GM19397 (cell line): Measurements from ENCODE around the gene AP4S1.
"Not testable (repeated sequence)": the region's sequence is repeated elsewhere in the genome, so short reads cannot be mapped to it uniquely, and the experiment has no call there.

ENCODE experiments used
- ATAC-seq: cut with Tn5 transposase; IDR thresholded peaks from one replicate; pipeline ENCODE4 v1.9.1; 2021; ENCODE audit warnings: mild to moderate bottlenecking, moderate library complexity; ENCODE audit not compliant: unreplicated experiment

Gene AP4S1

DNA sequence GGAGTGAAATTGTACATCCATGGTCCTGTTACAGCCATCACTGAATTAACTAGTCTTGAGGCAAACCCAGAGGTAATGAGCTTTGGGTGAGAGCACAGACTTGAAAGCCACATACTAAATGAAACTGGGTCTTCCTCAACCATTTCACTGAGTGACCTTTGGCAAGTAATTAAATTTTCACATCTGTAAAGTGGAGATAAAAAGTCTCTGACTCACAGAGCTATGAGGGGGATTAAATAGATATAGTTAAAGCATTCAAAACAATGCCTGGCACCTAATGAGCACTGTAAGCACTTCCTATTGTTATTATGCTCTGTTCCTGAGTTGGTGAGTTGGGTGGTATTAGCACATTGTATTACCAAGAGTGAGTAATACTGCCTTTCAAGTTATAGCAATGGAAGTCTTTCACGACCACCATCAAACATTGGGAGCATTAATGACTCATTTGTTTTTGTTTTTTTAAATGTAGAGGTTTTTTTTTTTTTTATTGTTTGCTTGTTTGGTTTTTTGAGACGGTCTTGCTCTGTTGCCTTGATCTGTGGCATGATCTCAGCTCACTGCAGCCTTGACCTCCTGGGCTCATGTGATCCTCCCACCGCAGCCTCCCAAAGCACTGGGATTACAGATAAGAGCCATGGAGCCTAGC is 13.2 kb downstream of the AP4S1 start:
- ATAC-seq: no peak

DNA sequence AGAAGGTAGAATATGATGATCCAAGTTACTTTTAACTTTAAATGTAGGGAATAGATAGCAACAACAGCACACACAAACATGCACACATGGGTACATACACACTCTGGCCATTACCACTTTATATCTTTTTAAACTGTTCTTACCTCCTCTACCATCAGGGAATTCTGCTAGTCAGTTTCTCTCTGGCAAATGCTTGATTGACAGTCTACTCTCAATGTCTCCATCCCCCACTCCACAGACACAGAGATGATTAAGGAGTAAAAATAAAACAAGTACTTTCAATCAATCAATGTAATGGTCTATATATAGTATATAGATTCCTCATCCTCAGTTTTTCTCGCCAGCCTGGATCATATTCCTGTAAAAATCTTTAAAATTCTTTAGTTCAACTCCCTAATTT is 16.9 kb downstream of the AP4S1 start:
- ATAC-seq: no peak

DNA sequence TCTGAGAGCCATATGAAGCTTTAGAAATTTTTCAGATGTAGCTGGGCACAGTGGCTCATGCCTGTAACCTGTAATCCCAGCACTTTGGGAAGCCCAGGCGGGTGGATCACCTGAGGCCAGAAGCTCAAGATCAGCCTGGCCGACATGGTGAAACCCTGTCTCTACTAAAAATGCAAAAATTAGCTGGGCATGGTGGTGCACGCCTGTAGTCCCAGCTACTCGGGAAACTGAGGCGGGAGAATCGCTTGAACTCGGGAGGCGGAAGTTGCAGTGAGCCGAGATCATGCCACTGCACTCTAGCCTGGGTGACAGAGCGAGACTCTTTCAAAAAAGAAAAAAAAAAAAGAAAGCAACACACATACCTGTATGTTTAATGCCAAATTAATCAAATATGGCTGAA is 17.4 kb downstream of the AP4S1 start:
- not testable (repeated sequence) for ATAC-seq

DNA sequence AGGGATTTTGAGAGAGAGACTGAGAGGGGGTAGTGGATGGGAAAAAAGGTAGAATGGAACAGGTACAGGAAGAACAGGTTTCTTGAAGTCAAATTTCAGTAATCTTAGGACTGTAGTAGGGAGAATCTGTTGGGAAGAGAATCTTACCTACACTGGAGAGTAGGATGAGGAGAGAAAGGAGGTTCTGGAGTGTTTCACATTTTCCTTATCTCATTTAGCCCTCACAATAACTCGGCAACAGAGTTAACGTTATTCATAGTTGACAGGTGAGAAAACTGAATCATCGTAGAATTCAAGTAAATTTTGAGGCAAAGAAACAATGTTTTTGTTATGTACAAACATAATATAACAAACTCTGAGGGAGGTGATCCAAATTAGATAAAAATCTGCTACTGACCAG is 17.9 kb downstream of the AP4S1 start:
- ATAC-seq: no peak

DNA sequence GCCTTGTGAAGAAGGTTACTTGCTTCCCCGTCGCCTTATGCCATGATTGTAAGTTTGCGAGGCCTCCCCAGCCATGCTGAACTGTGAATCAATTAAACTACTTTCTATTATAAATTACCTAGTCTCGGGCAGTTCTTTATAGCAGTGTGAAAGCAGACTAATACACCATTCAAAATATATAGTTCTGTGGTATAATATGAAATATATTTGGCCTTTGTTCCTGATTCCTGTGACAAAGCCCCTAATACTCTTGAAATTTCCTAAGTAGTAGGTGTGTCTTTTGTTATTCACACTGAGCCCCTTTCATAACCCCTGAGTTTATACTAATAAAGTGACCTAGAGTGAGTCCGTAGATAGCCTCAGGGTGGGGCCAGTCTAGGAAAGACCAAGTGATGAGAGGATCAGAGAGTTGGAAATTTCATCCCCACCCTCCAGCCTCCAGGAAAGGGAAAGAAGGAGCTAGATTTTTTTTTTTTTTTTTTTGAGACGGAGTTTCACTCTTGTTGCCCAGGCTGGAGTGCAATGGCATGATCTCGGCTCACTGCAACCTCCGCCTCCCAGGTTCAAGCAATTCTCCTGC is 20.1 kb downstream of the AP4S1 start:
- ATAC-seq: no peak

DNA sequence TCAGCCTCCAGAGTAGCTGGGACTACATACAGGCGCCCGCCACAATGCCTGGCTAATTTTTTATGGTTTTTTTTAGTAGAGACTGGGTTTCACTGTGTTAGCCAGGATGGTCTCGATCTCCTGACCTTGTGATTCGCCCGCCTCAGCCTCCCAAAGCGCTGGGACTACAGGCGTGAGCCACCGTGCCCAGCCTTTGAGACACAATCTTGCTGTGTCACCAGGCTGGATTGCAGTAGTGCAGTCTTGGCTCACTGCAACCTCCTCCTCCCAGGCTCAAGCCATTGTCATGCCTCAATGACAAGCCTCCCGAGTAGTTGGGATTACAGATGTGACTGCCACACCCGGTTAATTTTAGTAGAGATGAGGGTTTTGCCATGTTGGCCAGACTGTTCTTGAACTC is 22.1 kb downstream of the AP4S1 start:
- ATAC-seq: no peak

DNA sequence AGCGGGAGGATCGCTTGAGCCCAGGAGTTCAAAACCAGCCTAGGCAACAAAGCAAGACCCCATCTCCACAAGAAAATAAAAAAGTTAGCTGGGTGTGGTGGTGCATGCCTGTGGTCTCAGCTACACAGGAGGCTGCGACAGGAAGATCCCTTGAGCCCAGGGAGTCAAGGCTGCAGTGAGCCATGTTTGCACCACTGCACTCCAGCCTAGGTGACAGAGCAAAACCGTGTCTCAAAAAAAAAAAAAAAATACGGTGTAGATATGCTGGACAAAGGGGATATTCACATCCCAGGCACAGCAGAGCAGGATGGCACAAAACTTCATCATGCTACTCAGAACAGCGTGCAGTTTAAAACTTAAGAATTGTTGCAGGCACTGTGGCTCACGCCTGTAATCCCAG is 25.6 kb downstream of the AP4S1 start:
- no peak for ATAC-seq

DNA sequence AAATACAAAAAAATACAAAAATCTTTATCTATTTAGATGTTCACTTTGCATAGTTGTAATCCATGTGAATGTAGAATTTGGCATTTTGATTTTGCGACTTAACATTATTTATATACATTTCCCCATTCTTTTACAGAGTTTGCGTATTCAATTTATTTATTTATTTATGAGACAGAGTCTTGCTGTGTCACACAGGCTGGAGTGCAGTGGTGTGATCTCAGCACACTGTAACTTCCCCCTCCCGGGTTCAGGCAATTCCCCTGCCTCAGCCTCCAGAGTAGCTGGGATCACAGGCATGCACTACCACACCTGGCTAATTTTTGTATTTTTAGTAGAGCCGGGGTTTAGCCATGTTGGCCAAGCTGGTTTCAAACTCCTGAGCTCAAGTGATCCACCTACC is 26.1 kb downstream of the AP4S1 start:
- ATAC-seq: no peak

DNA sequence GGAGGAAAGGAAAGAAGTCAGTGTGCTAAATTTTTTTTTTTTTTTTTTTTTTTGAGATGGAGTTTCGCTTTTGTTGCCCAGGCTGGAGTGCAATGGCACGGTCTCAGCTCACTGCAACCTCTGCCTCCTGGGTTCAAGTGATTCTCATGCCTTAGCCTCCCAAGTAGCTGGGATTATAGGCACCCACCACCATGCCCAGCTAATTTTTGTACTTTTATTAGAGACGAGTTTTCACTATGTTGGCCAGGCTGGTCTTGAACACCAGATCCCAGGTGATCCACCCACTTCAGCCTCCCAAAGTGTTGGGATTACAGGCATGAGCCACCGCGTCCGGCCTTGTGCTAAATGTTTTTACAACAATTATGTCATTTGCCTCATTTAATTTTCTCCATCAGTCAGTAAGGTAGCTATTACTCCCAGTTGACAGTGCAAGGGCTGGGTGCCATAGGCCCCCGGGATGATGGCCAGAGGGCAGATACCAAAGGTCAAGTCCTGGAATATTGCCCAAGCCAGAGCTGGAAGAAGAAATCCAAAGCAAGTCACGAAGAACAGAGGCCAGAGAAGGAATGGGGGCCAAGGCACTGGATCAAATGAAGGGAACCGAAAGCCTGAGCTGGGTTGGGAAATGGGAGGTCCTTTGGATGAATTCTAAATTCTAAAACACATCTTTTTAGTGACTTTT is 27.6 kb downstream of the AP4S1 start:
- ATAC-seq: not testable (repeated sequence)

DNA sequence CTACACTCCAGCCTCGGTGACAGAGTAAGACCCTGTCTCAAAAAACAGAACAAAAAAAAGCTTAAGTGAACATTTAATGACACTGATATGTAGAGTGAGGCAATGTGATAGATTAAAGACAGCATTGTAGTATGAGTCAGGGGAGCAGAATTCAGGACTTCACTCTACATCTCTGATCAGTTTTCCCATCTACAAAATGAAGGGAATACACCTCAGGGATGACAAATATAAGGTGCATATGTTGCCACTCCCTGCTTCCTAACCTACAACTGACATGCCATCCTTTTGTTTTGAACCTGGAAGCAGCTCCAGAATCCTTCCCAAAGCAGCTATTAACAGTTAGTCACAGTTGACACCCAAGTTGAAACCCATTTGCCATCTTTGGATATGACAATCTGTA is 31.6 kb downstream of the AP4S1 start:
- no peak for ATAC-seq

DNA sequence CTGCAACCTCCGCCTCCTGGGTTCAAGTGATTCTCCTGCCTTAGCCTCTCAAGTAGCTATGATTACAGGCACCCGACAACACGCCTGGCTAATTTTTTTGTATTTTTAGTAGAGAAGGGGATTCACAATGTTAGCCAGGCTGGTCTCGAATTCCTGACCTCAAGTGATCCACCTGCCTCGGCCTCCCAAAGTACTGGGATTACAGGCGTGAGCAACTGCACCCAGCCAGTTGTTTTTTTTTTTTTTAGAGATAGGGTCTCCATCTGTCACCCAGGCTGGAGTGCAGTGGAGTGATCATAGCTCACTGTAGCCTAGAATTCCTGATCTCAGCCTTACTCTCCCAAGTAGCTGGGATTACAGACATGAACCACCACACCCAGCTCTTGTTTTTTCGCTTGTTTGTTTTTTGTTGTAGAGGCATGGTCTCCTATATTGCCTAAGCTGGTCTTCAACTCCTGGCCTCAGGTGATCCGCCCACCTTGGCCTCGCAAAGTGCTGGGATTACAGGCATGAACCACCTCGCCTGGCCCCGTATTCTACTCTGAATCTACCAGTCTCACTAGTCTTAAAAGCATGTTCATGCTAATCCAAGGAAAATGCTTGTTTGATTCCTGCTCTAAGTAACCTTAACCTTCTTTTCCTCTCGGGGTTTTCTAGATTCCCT is 32.4 kb downstream of the AP4S1 start:
- no peak for ATAC-seq

DNA sequence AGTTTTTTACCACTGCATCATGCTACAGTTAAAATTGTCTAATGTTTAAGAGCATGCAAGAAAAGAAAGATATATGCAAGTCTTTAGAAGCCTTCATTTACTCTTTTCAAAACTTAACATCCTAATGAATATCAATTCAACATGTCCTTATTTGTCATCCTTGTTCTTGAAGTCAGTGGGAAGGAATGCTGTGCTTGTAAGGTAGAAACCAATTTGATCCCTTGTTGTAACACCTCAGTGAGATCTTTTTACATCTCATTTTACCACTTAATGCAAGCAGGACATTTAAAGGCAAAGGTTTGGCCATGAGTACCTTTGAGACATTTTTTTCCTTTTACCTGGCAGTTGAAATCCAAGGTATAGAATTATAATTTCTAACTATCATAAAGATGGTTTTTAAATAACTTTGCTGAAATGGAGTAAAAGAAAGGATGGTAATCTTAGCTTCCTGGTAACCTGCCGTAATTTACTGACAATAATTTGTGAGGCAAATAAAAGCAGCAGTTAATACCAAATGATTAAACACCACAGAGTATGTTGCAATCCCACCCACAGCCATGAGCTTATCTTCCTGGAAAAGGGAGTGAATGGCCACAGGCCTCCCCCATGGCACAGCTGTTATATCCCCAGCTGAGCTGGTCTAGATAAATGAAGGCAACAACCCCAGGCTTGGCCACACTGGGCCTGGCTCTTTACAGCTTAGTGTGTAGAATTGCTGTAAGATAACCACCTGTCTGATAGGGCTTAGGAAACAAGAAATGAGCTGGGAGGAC is 33.9 kb downstream of the AP4S1 start:
- no peak for ATAC-seq

DNA sequence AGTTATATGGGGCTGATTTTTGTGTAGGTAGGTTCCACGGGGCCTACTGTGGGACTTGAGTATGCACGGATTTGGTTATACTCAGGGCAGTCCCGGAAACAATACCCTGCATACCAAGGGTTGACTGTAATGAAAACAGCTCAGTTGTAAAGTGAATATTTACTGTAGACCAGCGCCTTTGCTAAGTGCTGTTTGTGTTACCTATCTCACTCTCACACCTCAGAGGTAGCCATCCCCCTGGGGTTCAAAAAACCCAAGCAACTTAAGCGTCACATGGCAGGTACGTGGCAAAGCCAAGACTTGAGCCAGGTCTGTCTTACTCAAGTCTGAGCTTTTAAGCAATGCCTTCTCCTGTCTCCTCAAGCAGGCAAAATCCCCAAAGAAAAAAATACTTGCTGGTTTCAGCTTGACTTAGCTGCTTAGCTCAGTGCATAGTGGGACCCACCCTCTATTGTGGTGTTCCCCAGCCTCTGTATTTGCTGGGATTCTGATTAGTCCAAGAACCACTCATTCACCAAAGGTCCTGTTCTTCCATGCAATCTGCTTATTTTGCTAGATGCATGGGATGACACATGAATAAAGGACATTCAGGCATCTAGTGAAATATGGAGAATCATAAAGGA is 34.9 kb downstream of the AP4S1 start:
- no peak for ATAC-seq

DNA sequence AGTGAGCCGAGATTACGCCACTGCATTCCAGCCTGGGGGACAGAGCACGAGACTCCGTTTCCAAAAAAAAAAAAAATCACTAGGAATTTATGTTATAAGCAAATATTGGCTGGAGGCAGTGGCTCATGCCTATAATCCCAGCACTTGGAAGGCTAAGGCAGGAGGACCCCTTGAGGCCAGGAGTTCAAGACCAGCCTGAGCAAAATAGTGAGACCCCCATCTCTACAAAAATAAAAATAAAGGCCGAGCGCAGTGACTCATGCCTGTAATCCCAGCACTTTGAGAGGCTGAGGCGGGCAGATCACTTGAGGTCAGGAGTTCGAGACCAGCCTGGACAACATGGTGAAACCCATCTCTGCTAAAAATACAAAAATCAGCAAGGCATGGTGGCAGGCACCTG is 37.5 kb downstream of the AP4S1 start:
- not testable (repeated sequence) for ATAC-seq

DNA sequence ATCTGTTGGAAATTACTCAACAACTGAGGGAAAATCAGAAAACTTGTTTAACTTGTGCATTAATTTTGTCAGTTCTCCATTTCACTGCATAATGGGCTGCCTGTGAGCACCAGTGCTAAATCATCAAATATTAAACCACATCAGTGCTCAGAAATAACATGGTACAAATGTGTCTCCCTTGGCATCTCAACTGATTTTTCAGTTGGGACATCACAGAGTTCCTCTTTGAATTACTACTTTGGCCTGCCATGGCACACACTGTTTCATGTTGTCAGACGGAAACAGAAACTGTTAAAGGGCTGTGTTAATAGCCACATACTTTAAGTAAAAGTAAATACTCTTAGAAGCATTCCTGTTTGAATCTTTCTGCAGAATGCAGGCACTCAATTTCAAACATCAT is 42.8 kb downstream of the AP4S1 start:
- ATAC-seq: no peak

DNA sequence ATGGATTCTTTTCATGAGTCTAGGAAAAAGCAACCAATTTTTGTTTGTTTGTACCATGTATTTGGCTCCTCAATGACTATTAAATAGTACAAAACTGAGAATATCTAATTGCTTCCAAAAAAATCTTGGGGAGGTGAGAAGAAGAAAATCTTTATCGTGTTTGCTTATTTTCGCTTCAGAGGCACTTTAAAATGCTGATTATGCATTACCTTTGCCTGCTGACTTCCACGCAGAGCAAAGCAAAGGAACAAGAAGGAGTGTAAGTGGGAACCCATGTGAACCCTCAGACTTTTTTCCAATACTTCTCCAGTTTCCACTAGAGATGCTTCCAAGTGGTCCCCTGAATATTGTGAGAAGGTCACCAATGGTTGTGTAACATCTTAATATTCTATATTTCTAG is 43.9 kb downstream of the AP4S1 start:
- no peak for ATAC-seq

DNA sequence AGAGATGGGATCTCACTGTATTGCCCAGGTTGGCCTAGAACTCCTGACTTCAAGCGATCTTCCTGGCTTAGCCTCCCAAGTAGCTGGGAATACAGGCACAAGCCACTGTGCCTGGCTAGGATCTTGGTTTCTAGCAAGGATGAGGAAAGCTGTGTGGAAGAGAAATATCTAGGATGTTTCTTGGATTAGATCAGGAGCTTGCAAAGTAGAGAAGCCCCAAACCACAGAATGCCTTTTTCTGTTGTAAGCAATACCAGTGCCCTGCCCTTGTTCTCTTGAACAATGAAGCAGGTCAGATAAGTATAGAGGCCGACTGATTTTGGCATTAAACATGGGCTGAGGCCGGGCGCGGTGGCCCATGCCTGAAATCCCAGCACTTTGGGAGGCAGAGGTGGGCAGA is 45.0 kb downstream of the AP4S1 start:
- no peak for ATAC-seq

DNA sequence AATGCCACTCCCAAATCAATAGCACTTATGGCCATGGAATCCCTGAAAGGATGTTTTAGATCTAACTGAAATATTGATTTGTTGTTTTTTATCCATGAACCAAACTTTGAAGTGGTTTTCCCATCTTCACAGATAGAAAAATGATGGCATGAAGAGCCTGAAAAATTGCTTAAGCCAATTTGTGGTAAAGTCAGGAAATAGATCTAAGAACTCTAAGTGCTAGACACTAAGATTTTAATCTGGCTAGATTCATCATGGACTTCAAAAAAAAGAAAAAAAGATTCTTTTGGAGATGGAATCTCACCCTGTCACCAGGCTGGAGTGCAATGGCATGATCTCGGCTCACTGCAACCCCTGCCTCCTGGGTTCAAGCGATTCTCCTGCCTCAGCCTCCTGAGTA is 45.7 kb downstream of the AP4S1 start:
- no peak for ATAC-seq

DNA sequence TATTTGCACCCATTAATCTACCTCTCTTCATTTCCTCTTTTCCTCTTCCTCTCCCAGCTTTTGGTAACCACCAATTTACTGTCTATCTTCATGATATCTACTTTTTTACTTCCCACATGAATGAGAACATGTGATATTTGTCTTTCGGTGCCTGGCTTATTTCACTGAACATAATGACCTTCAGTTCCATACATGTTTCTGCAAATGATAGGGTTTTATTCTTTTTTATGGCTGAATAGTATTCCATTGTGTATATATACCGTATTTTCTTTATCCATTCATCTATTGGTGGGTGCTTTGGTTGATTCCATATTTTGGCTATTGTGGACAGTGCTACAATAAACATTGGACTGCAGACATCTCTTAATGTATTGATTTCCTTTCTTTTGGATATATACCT is 49.7 kb downstream of the AP4S1 start:
- ATAC-seq: no peak

DNA sequence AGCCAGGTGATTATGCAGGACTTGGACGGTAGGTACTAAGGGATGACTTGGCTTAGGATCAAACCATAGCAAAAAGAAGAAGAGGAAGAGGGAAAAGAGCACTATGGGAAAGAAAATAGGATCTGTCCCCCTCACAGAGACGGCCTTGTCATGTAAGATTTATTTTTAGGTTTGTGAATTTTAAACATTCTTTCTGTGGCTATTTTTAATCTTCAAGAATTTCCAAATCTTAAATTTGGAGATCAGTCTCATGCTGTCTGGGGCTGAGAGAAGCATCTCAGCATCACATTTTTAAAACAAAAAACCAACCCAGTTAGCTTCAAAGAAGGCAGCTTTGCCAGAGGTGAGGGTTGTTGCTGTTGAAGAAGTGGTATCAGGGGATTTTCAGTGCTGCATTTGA is 53.3 kb downstream of the AP4S1 start:
- no peak for ATAC-seq

DNA sequence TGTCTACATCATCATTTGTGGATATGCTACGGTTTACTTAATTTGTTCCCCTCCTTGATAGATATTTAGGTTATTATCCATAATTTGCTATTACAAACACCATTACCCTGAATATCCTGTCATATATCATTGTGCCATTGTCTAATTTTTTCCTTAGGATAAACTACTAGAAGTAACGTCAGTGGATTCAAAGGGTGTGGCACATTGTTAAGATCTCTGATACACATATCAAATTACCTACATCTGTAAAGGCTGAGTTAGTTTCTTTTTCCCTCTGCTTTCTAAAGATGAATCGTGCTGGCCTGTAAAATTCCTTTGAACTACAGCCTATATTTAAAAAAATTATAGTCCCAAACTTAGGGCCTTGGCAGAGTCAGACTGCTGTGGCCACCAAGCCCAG is 54.6 kb downstream of the AP4S1 start:
- no peak for ATAC-seq
